ENCODE measurements around the gene MYO1E.
"Not testable (repeated sequence)": the region's sequence is repeated elsewhere in the genome, so short reads cannot be mapped to it uniquely, and the experiment has no call there.

MYO1E gene

GRCh38 chr15:59392299-59392698 is 19.6 kb upstream of the MYO1E start:
- CTCF ChIA-PET, result no interaction called here
- TF ChIP-seq FOXM1 (IDR thresholded peaks at IDR 0.05; ENCODE audit: borderline replicate concordance), result no peak
- no peak for TF ChIP-seq FOXA1 (IDR thresholded peaks at IDR 0.05)
- no peak for TF ChIP-seq FOXK2 (IDR thresholded peaks at IDR 0.05)
- no peak for TF ChIP-seq SP1 (IDR thresholded peaks at IDR 0.05)
- TF ChIP-seq TARDBP (IDR thresholded peaks at IDR 0.05), result no peak
- TF ChIP-seq NFRKB (IDR thresholded peaks at IDR 0.05), result no peak
- TF ChIP-seq SUZ12 (IDR thresholded peaks at IDR 0.05), result no peak
- TF ChIP-seq LEF1 (IDR thresholded peaks at IDR 0.05; ENCODE audit: borderline replicate concordance), result no peak
- no peak for TF ChIP-seq HDGF (IDR thresholded peaks at IDR 0.05; ENCODE audit: borderline replicate concordance)
- no peak for TF ChIP-seq BHLHE40 (IDR thresholded peaks at IDR 0.05; ENCODE audit: borderline replicate concordance)
- POLR2A ChIA-PET, result no interaction called here
- no peak for DNase-seq (ENCODE audit: extremely low spot score)

GRCh38 chr15:59388670-59389069 is 16.0 kb upstream of the MYO1E start:
- ChIA-PET CTCF (no interaction called here), POLR2A (no interaction called here)
- TF ChIP-seq SUZ12 (IDR thresholded peaks at IDR 0.05) (no peak), PKNOX1 (IDR thresholded peaks at IDR 0.05) (no peak), FOXM1 (IDR thresholded peaks at IDR 0.05; ENCODE audit: borderline replicate concordance) (no peak), FOXA1 (IDR thresholded peaks at IDR 0.05) (no peak), SP1 (IDR thresholded peaks at IDR 0.05) (no peak), HDGF (IDR thresholded peaks at IDR 0.05; ENCODE audit: borderline replicate concordance) (no peak), ARNT (IDR thresholded peaks at IDR 0.05) (no peak), L3MBTL2 (conservative IDR thresholded peaks at IDR 0.05) (no peak), LEF1 (IDR thresholded peaks at IDR 0.05; ENCODE audit: borderline replicate concordance) (no peak), CTBP1 (IDR thresholded peaks at IDR 0.05; ENCODE audit: borderline replicate concordance) (no peak), FOXK2 (IDR thresholded peaks at IDR 0.05) (no peak), ELF4 (IDR thresholded peaks at IDR 0.05) (no peak), TARDBP (IDR thresholded peaks at IDR 0.05) (no peak), BHLHE40 (IDR thresholded peaks at IDR 0.05; ENCODE audit: borderline replicate concordance) (no peak), ZNF384 (IDR thresholded peaks at IDR 0.05) (no peak), NFRKB (IDR thresholded peaks at IDR 0.05) (no peak)
- no peak for DNase-seq (ENCODE audit: extremely low spot score)

GRCh38 chr15:59387196-59387878 is 14.7 kb upstream of the MYO1E start:
- CTCF ChIA-PET, result interaction anchor here (0.7 kb wide), 1 partner anchor 148 kb away, joined by 3 read pairs; no protein-coding TSS in a partner anchor
- DNase-seq (ENCODE audit: extremely low spot score); POLR2A ChIA-PET: not testable (repeated sequence)

GRCh38 chr15:59385171-59385570 is 12.5 kb upstream of the MYO1E start:
- POLR2A ChIA-PET, result no interaction called here
- CTCF ChIA-PET, result no interaction called here
- no peak for DNase-seq (ENCODE audit: extremely low spot score)
- TF ChIP-seq ELF4 (IDR thresholded peaks at IDR 0.05), result no peak
- TF ChIP-seq SUZ12 (IDR thresholded peaks at IDR 0.05), result no peak
- no peak for TF ChIP-seq HDGF (IDR thresholded peaks at IDR 0.05; ENCODE audit: borderline replicate concordance)
- no peak for TF ChIP-seq PKNOX1 (IDR thresholded peaks at IDR 0.05)
- TF ChIP-seq FOXK2 (IDR thresholded peaks at IDR 0.05), result no peak
- TF ChIP-seq FOXM1 (IDR thresholded peaks at IDR 0.05; ENCODE audit: borderline replicate concordance), result no peak

- ChIA-PET POLR2A (no interaction called here), CTCF (no interaction called here)
- TF ChIP-seq ZNF384 (IDR thresholded peaks at IDR 0.05), result no peak
- no peak for TF ChIP-seq L3MBTL2 (conservative IDR thresholded peaks at IDR 0.05)
- no peak for TF ChIP-seq HDGF (IDR thresholded peaks at IDR 0.05; ENCODE audit: borderline replicate concordance)
- TF ChIP-seq SP1 (IDR thresholded peaks at IDR 0.05), result no peak
These were observed 11.8 kb upstream of the MYO1E start for GRCh38 chr15:59384507-59384906.

GRCh38 chr15:59380902-59381610 is 8.4 kb upstream of the MYO1E start:
- ChIA-PET CTCF (interaction anchor here (0.6 kb wide), 1 partner anchor 24 kb away, joined by 3 read pairs; no protein-coding TSS in a partner anchor), POLR2A (no interaction called here)
- no peak for TF ChIP-seq SUZ12 (IDR thresholded peaks at IDR 0.05)
- no peak for TF ChIP-seq ELF4 (IDR thresholded peaks at IDR 0.05)
- TF ChIP-seq PKNOX1 (IDR thresholded peaks at IDR 0.05), result no peak
- TF ChIP-seq ZNF384 (IDR thresholded peaks at IDR 0.05), result no peak
- TF ChIP-seq FOXA1 (IDR thresholded peaks at IDR 0.05), result no peak
- no peak for TF ChIP-seq FOXK2 (IDR thresholded peaks at IDR 0.05)
- TF ChIP-seq BHLHE40 (IDR thresholded peaks at IDR 0.05; ENCODE audit: borderline replicate concordance), result no peak
- no peak for TF ChIP-seq FOXM1 (IDR thresholded peaks at IDR 0.05; ENCODE audit: borderline replicate concordance)
- no peak for TF ChIP-seq LEF1 (IDR thresholded peaks at IDR 0.05; ENCODE audit: borderline replicate concordance)
- TF ChIP-seq NFRKB (IDR thresholded peaks at IDR 0.05), result no peak
- no peak for DNase-seq (ENCODE audit: extremely low spot score)

More at GRCh38 chr15:59384507-59384906, 11.8 kb upstream of the MYO1E start:
- DNase-seq (ENCODE audit: extremely low spot score), result no peak

All from HEK293T (cell line).